GF-D8 (cell line): ENCODE results near the gene TMSB10.
"Not testable (repeated sequence)": the region's sequence is repeated elsewhere in the genome, so short reads cannot be mapped to it uniquely, and the experiment has no call there.

ENCODE experiments used
- DNase-seq: peaks from one replicate; lab custom pipeline; 2025; lab: John Stamatoyannopoulos, UW

The TMSB10 gene

DNA sequence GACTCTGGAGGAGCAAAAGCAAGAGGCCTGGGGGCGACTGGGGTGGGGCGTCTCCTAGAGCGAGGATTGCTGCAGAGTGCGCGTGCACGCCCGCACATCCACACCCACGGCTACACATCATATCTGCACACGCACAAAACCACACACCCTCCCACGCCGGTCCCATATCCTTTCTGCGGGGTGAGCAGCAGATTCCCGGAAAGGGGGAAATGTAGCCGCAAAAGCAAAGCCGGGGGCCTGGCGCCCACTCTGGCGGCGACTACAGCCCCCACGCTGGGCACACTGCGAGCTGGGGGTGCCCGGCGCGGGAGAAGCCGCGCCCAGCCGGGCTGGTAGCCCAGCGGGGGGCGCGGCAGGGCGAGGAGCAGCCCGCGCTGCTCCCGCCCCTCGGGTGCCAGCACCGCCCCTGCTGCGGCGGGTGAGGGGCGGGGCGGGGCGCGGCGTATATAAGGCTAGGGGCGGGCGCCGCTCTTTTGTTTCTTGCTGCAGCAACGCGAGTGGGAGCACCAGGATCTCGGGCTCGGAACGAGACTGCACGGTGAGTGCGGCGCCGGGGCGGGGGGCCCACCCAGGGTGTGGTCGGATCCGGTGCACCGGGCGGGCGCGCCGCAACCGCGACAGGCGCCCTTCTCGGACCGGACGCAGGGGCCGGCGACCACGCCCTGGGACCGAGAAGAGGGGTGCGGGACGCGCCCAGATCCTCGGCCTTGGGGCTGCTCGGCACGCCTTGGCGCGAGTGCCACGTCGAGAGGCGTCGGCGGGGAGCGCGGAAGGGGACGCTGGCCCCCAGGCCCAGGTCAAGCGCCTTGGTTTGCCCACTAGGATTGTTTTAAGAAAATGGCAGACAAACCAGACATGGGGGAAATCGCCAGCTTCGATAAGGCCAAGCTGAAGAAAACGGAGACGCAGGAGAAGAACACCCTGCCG lies at the start of gene TMSB10:
TSS of gene TMSB10 (plus strand) at position 476 of the 927 bp plus-strand sequence.
- peak; percentile 49 for DNase-seq

DNA sequence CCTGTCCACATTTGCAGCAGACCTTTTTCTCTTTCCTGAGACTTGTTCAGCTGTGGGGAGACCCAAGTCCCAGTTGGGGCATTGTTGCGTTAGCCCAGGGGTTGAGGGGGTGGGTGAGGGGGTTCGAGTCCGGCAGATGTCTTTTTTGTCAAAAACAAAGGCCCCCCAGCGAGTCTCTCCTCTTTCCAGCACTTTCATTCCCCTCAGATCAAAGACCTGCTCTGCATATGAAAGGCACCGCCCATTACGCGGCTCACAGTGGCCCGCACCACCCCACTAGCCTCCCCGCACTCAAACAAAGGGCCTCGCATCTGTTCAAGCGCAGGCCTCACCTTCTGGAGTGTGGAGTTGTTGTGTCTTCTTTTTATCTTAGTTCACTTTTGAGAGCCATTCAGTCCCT lies 49.7 kb upstream of the TMSB10 start:
- no peak for DNase-seq

DNA sequence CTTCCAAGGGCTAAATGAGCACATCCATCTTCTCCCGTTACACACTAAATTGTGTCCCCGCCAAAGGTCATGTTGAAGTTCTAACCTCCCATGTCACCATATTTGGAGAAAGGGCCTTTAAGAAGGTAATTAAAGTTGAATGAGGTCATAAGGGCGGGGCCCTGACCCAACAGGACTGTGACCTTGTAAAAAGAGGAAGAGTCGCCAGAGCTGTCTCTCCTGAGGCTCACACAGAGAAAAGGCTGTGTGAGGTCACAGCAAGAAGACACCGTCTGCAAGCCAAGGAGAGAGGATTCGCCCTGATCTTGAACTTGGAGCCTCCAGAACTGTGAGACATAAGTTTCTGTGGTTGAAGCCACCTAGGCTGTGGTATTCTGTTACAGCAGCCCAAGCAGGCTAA lies 48.7 kb upstream of the TMSB10 start:
- no peak for DNase-seq

GRCh38 chr2:84857566-84857965 lies 47.9 kb upstream of the TMSB10 start:
- no peak for DNase-seq

- DNase-seq = no peak
Measured at GRCh38 chr2:84858123-84858522, 47.3 kb upstream of the TMSB10 start.

DNA sequence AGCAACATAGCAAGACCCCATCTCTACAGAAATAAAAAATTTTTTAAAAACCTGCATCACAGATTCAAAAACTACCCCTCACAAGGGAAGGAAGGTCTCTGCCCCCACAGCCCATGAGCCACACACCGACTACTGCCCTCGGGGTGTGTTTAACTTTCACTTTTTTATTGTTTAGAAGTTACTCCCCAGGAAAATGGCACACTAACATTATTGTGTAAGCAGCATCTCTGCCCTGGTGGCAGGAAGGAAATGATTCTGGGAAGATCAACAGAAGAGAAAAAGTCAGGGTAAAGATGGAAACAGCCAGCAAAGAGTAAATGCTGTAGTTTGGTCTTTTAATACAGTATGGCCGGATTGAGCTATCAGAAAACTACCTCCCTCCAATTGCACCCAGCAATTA lies 46.5 kb upstream of the TMSB10 start:
- DNase-seq = no peak

- no peak for DNase-seq
Measured at GRCh38 chr2:84861539-84861938, 43.9 kb upstream of the TMSB10 start.

- no peak for DNase-seq
Measured at GRCh38 chr2:84862006-84862405, 43.5 kb upstream of the TMSB10 start.

DNA sequence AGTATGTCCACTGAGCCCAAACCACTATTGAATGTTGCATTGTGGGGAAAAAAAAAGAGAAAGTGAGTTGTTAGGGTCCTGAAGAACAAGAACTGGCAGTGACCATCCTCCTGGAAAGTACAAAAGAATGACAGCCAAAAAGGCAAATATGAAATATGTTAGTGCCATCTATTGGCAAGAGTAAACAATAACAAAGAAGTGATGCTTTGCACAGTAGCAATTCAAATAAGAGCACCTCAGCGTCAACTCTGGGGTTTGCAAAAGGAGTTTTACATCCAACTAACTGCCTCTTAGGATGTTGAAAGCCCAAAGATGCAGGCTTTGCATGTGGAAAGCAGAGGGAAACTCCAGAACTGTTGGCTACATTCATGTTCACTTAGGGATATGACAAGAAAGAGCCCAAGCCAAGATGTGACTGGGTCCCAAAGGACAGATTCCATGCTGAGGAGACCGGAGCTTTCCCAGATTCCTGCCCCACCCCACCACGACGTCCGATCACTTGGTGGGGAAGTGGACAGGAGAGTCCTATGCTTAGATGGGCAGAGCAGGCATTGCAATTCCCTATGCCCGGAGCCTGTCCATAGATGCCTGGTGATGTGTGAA lies 40.2 kb upstream of the TMSB10 start:
- DNase-seq = no peak

DNA sequence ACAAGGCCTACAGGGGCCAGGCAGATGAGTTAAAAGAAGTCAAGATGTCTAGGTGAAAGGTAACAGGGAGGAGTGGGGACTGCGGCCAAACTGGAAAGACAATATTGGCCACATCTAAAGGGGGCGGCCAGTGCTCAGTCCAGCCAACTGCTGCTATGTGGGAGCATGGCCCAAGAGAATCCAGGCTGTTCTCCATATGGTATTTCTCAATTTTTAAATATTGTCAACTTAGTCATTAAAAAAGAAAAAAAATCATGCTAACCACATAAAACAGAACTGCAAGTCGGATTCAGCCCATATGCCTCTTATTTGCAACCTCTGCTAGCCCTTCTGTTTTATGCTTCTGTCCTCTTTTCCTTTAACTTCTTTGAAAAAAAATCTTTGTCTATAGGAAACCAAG lies 39.3 kb upstream of the TMSB10 start:
- no peak for DNase-seq

GRCh38 chr2:84868327-84868726 lies 37.1 kb upstream of the TMSB10 start:
- not testable (repeated sequence) for DNase-seq

GRCh38 chr2:84870306-84870705 lies 35.1 kb upstream of the TMSB10 start:
- no peak for DNase-seq

GRCh38 chr2:84872691-84873090 lies 32.8 kb upstream of the TMSB10 start:
- not testable (repeated sequence) for DNase-seq

DNA sequence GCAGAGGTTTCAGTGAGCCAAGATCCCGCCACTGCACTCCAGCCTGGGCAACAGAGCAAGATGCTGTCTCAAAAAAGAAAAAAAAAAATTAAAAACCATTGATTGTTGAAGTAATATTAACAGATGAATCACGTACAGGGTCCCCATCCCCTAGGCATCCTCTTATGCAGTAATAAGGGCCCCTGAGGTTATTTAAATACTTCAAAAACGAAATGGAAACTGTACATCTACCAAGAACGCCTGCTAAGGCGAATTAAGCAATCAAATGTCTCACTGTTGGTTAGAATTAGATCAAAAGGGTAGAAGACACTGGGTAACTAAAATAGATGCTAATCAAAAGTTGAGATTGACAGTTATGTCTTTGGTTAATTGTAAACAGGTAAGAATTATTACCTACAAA lies 32.1 kb upstream of the TMSB10 start:
- no peak for DNase-seq

GRCh38 chr2:84874381-84875212 lies 30.9 kb upstream of the TMSB10 start:
- no peak for DNase-seq

GRCh38 chr2:84875213-84875560 lies 30.3 kb upstream of the TMSB10 start:
- no peak for DNase-seq

DNA sequence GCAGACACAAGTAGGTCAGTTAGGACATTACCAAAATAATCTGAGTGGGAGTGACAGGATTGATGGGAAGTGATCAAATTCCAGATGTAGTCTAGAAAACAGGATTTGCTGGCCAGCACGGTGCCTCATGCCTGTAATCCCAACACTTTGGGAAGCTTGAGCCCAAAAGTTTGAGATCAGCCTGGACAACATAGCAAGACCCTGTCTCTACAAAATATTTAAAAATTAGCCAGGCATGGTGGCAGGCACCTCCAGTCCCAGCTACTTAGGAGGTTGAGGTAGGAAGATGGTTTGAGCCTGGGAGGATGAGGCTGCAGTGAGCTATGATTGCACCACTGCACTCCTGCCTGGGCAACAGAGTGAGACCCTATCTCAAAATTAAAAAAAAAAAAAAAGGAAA lies 29.8 kb upstream of the TMSB10 start:
- not testable (repeated sequence) for DNase-seq

GRCh38 chr2:84876369-84876768 lies 29.1 kb upstream of the TMSB10 start:
- DNase-seq = no peak

- DNase-seq = no peak
Measured at GRCh38 chr2:84878459-84878858, 27.0 kb upstream of the TMSB10 start.

DNA sequence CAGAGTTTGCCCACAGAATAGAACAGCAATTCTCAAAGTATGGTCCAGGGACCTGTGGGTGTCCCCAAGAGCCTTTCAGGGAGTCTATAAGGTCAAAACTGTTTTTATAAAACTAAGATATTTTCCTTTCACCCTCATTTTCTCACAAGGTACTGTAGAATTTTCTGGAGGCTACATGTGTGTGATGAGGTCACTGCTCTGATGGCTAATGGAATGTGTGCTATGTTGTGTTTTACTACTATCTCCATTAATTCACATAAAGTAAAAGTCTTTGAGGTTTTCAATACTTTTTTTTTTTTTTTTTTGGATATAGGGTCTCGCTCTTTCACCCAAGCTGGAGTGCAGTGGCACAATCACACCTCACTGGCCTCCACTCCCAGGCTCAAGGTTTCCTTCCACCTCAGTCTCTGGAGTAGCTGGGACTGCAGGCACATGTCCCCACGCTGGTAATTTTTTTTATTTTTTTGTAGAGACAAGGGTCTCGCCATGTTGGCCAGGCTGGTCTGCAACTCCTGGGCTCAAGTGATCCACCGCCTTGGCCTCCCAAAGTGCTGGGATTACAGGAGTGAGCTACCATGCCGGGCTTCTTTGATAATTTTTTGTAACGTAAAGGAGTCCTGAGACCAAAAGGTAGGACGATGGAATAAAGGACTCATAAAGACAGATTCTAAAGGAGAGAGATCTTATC lies 26.4 kb upstream of the TMSB10 start:
- DNase-seq = no peak

- no peak for DNase-seq
Measured at GRCh38 chr2:84879584-84880394, 25.7 kb upstream of the TMSB10 start.

- DNase-seq = no peak
Measured at GRCh38 chr2:84880395-84880644, 25.1 kb upstream of the TMSB10 start.
